HUES6 (cell line): Measurements from ENCODE around the gene BRCC3.
A peak's percentile ranks its signal among the peaks of the same experiment; 100 is the strongest.

ENCODE experiments used
- H3K27ac ChIP-seq: 2 replicates; pipeline ENCODE4 v1.7.0; 2013; ENCODE audit warnings: low read depth, mild to moderate bottlenecking, low read length, inconsistent platforms
- H3K27me3 ChIP-seq: 2 replicates; pipeline ENCODE4 v1.6.1; 2013; ENCODE audit warnings: low read length; ENCODE audit not compliant: control insufficient read depth, insufficient read depth
- H3K36me3 ChIP-seq: 2 replicates; pipeline ENCODE4 v1.6.1; 2013; ENCODE audit warnings: low read length; ENCODE audit not compliant: control insufficient read depth, insufficient read depth
- H3K4me1 ChIP-seq: 2 replicates; pipeline ENCODE4 v1.6.1; 2013; ENCODE audit warnings: low read length; ENCODE audit not compliant: control insufficient read depth, insufficient read depth
- H3K4me3 ChIP-seq: 2 replicates; pipeline ENCODE4 v1.5.1; 2013; ENCODE audit warnings: low read depth, low read length
- H3K9ac ChIP-seq: one replicate; pipeline ENCODE4 v1.6.1; 2013; ENCODE audit warnings: mild to moderate bottlenecking, low read length
- H3K9me3 ChIP-seq: 2 replicates; pipeline ENCODE4 v1.6.1; 2013; ENCODE audit warnings: low read depth, low read length; ENCODE audit not compliant: control insufficient read depth, insufficient read depth

BRCC3 gene

DNA sequence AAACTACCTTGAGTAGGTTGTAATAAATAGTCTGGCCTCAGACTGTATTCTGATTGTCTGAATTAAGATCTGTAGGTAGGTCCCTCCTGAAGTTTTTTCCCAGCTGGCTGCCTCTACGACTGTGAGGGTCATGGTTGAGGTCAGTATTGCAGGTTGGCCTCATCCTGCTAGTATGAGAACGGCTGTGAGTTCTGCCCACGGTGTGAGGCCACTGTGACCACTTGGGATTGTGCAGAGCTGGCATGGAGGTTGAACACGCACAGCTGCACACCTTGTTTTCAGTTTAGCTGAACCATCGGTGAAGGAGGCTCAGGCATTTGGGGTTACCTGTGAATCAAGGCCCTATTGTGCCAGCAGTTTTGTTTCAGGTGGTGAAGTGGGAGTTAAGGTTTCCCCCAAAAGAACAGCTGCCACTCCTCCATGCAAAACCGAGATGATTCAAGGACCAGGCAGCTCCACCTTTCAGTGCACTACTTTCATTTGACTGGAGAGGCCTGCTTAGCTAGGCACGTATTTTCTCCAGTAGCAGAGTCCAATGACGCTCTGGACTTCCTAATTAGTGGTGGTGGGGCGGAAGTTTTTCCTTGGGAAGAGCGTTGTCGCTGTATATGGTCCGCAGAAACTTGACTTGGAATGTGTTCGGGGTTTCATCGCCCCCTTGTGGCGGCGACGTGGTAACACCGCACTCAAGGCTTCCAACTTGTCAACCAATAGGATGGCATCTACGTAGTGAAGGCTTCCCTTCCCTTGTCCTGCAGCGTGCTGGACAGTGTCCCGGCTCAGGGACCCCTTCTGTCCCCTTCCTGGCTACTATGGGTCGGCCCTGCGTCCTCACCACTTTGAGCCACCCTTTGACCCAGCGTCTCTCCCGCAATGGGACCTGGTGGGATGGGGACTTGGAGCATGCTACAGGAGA, 14.2 kb upstream of the BRCC3 start:
- H3K27ac ChIP-seq = no peak overlapping the region
- H3K36me3 ChIP-seq = peaks cover 4% of the 10 kb centered on the region; the same call in 1 of the 2 replicates
- peak overlapping the region; percentile 43 for H3K4me3 ChIP-seq
- peaks cover 6% of the 10 kb centered on the region; the same call in 1 of the 2 replicates for H3K9me3 ChIP-seq
- no peaks in the 10 kb centered on the region; the same call in 1 of the 2 replicates for H3K27me3 ChIP-seq
- peaks cover 4% of the 10 kb centered on the region; the same call in 1 of the 2 replicates for H3K4me1 ChIP-seq
- H3K9ac ChIP-seq = no peak overlapping the region

DNA sequence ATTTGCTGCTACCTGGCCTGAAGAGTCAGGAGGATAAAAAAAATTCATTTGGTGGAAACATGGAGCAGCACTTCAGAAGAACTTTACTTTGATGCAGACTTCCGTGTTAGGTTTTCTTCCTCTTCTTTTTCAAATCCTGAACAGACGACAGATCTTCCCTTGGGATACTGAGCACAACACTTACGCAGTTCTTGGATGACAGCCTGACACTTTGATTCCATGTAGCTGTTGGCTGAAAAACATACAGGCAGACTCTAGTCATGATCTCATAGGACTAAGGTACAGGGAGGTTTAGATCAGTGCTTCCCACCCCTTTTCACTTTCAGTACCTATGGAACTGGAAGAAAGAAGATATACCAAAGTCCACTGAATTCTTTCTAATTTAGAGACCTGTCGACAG, 9.5 kb upstream of the BRCC3 start:
- Histone ChIP-seq H3K4me1 (peaks cover 4% of the 10 kb centered on the region; the same call in 1 of the 2 replicates), H3K27me3 (no peaks in the 10 kb centered on the region; the same call in 1 of the 2 replicates), H3K27ac (no peak overlapping the region)

DNA sequence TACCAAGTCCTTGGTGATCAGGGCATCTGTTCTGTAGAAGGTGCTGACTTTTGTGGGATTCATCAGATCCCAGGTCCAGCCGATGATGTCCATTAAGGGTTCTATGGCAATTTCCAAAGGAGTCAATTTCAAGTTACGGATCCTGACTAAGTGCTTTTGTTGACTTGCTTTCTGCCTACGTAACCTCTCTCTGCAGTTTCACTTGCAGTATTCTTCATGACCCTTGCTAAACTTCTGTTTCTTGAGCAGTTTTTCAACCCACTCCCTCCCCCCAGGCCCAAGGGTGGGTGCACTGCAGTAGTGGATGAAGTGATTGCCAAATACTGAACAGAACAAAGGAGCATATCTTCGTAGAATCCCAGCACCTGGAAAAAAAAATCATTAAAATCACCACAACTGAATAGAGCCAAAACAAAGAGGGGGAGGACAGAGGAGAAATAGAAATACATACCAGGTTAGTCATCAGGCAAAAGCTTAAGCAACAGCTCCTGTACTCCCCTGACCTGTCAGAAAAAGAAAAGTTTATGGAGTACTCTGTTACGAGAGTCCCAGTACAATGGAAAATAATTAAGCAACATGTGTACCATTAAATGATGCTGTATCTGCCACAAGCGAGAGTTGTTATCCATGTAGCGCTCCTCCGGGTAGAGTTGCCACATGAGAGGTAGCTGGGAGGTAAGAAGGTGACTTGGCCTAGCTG, 6.1 kb upstream of the BRCC3 start:
- H3K36me3 ChIP-seq = peaks cover 4% of the 10 kb centered on the region; the same call in 1 of the 2 replicates
- H3K4me3 ChIP-seq = no peak overlapping the region
- H3K27me3 ChIP-seq = no peaks in the 10 kb centered on the region
- no peak overlapping the region for H3K9ac ChIP-seq
- no peaks in the 10 kb centered on the region; the same call in 1 of the 2 replicates for H3K9me3 ChIP-seq
- no peak overlapping the region for H3K27ac ChIP-seq
- no peaks in the 10 kb centered on the region; the same call in 1 of the 2 replicates for H3K4me1 ChIP-seq

More for the DNA sequence above, 9.5 kb upstream of the BRCC3 start:
- Histone ChIP-seq H3K9me3 (peaks cover 3% of the 10 kb centered on the region; the same call in 1 of the 2 replicates), H3K36me3 (peaks cover 4% of the 10 kb centered on the region; the same call in 1 of the 2 replicates), H3K9ac (no peak overlapping the region), H3K4me3 (no peak overlapping the region)

DNA sequence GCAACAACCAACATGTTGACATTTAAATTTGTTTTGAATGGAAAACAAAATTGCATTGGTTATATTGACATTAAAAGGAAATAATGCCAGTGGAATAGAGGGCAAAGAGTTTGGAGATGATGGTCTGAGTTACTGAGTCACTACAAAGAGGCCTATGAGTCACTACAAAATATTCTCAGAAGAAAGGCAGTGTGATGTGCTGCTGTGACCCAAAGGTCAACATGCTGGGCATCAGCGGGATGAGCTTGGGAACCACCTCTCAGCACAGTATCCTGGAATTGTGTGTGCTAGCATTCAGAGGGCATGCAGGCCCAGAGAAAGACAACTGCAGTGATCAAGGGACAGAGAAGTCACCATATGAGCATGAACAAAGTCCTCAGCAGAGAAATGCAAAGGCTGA, 3.1 kb upstream of the BRCC3 start:
- Histone ChIP-seq H3K27me3 (no peaks in the 10 kb centered on the region), H3K9ac (no peak overlapping the region), H3K36me3 (no peaks in the 10 kb centered on the region; the same call in 1 of the 2 replicates), H3K27ac (no peak overlapping the region), H3K9me3 (no peaks in the 10 kb centered on the region; the same call in 1 of the 2 replicates), H3K4me1 (no peaks in the 10 kb centered on the region; the same call in 1 of the 2 replicates), H3K4me3 (no peak overlapping the region)

DNA sequence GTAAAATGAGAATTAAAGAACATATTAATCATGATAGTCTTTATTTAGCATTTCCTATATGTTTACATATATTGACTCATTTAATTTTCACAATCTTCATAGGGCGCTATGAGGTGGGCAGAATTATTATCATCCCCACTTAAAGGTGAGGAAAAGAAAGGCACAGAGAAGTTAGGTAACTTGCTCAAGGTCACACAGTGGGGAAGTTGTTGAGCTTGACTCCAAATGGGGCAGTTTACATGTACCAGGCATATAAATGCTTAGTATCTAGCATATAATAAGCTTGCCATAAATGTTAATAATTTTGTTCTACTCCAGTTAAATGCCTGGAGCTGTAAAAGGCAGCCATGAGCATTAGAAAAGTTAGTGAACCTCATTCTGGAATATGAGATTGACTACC, 1.9 kb upstream of the BRCC3 start:
- Histone ChIP-seq H3K27ac (no peak overlapping the region), H3K4me1 (no peaks in the 10 kb centered on the region; the same call in 1 of the 2 replicates), H3K27me3 (no peaks in the 10 kb centered on the region), H3K9ac (no peak overlapping the region), H3K4me3 (peak overlapping the region; percentile 80; the same call in 1 of the 2 replicates), H3K36me3 (peaks cover 8% of the 10 kb centered on the region; the same call in 1 of the 2 replicates), H3K9me3 (peaks cover 3% of the 10 kb centered on the region; the same call in 1 of the 2 replicates)

DNA sequence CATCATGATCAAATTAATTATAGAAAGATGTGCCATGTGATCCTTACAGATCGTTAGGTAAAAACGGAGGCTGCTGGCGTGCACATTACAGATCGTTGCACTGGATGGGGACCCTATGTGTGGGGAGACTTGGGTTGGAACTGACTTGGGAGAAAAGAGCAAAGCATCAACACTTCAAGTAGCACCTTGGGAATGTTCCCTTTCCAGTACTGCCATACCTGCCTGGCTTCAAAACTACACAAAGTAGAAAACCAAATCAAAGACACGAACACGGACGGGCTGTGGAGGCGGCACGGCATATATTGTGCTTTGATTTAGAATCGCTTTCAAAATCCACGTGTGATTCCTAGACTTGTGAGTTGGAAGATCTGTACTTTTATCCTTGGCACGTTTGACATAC, 1.3 kb upstream of the BRCC3 start:
- H3K4me1 ChIP-seq = no peaks in the 10 kb centered on the region; the same call in 1 of the 2 replicates
- peak overlapping the region; percentile 80 for H3K4me3 ChIP-seq
- no peaks in the 10 kb centered on the region for H3K27me3 ChIP-seq
- H3K9ac ChIP-seq = peak overlapping the region; percentile 81
- H3K36me3 ChIP-seq = peaks cover 10% of the 10 kb centered on the region
- peaks cover 3% of the 10 kb centered on the region; the same call in 1 of the 2 replicates for H3K9me3 ChIP-seq
- H3K27ac ChIP-seq = no peak overlapping the region

DNA sequence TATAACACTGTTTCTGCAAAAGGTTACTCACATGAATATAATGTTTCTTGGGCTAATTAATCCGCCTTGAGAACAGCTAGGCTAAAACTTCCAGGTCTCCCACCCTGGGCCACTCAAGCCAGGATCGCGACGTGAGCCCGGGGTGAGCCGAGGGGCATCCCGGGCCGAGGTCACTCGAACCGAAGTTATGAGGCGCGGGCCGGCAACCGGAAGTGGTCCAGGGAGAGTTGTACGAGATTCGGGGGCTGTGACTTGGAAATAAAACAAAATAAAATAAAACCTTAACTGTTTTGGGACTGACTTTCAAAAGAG, 689 bp upstream of the BRCC3 start:
- H3K4me1 ChIP-seq = no peaks in the 10 kb centered on the region; the same call in 1 of the 2 replicates
- no peaks in the 10 kb centered on the region for H3K27me3 ChIP-seq
- H3K27ac ChIP-seq = peak overlapping the region; percentile 62; the same call in 1 of the 2 replicates
- H3K36me3 ChIP-seq = peaks cover 15% of the 10 kb centered on the region
- peak overlapping the region; percentile 81 for H3K9ac ChIP-seq
- peak overlapping the region; percentile 80 for H3K4me3 ChIP-seq
- peaks cover 3% of the 10 kb centered on the region; the same call in 1 of the 2 replicates for H3K9me3 ChIP-seq

DNA sequence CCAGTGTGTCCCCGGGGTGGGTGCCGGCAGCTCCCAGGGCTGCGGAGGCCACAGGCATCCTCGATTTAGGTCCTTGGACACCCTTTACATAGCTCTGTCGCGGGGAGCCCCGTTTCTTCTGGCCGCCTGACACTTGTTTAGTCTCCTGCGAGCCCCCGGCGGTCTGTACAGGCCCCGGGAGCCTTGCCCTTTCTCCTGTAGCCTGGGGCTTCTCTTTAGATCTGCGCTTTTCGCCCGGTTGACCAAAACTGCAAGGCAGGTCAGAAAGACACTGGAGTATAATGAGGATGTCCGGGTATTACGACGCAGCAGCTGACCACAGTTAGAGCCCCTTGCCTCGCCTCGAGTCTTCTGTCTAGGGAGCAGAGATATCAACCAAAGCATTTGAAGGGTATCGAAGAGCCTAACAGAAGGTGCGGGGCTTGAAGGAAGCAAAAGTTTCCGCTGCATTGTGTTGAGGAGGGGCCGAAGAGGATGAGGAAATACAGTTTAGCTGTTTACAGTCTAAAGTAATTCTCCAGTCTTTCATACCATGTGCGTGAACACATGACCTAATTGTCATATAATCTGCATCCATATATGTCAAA, 479 bp downstream of the BRCC3 start:
- no peaks in the 10 kb centered on the region; the same call in 1 of the 2 replicates for H3K4me1 ChIP-seq
- H3K27ac ChIP-seq = 0 out of 2 replicates have a peak overlapping the region, but pooled peaks have one; percentile 15
- H3K27me3 ChIP-seq = no peaks in the 10 kb centered on the region
- H3K9me3 ChIP-seq = peaks cover 3% of the 10 kb centered on the region; the same call in 1 of the 2 replicates
- H3K4me3 ChIP-seq = peak overlapping the region; percentile 89
- H3K9ac ChIP-seq = peak overlapping the region; percentile 91
- H3K36me3 ChIP-seq = peaks cover 24% of the 10 kb centered on the region

DNA sequence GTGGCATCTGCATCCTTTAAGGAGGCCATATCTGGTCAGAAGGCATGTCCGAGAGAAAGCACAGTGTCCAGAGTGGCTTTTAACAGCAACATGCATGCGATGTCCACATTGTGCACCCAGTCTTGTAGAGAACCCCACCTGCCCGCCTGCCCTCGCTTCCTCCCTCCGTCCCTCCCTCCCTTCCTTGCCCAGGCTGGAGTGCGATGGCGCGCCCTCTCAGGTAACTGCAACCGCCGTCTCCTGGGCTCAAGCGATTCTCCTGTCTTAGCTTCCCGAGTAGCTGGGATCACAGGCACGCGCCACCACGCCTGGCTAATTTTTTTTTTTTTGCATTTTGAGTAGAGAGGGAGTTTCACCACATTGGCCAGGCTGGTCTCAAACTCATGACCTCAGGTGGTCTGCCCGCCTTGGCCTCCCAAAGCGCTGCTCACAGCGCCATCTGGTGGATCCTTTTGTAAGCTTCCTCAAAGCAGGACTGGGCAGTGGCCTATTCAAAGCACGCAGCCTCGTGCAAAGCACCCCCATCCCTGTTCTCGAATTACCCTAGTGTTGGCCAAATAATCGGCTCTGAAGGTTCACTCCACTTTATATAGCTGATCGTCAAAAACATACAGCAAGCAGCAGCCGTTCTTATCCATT, 15.0 kb downstream of the BRCC3 start:
- no peak overlapping the region for H3K9ac ChIP-seq
- no peak overlapping the region for H3K4me3 ChIP-seq
- no peaks in the 10 kb centered on the region for H3K27me3 ChIP-seq
- H3K9me3 ChIP-seq = peaks cover 3% of the 10 kb centered on the region; the same call in 1 of the 2 replicates
- peaks cover 30% of the 10 kb centered on the region for H3K36me3 ChIP-seq
- no peaks in the 10 kb centered on the region for H3K4me1 ChIP-seq
- H3K27ac ChIP-seq = no peak overlapping the region
